A673 (cell line): ENCODE data around the gene GAPDH. TPM values are rescaled to one million over a fixed set of nuclear protein-coding genes. Genes with fewer than 3 reads are reported as not detected.

Experiments
- BruUV-seq: library from RNA; stranded (reverse); fragments of 400-500 nt; replicated peaks from 2 replicates; lab custom pipeline; 2021; lab: Mats Ljungman, UMichigan
- CTCF ChIA-PET: fragments of 300-600 bp; sonication (Branson Sonifier 250); formaldehyde crosslinking; loops from one replicate; lab custom pipeline; 2022; ENCODE audit warnings: antibody characterized with exemption; lab: Charles Lee
- POLR2A ChIA-PET: fragments of 300-600 bp; sonication (Branson Sonifier 250); formaldehyde crosslinking; loops from one replicate; lab custom pipeline; 2022; ENCODE audit warnings: antibody characterized with exemption; ENCODE audit not compliant: low non-redundant PET; lab: Charles Lee
- DNase-seq: peaks from one replicate; pipeline ENCODE4 v3.0.0-alpha.2; 2015; ENCODE audit warnings: low spot score
- H3K27ac ChIP-seq: fragments of 200-600 bp; sonication (generic); 2 replicates; pipeline ENCODE4 v1.5.1; 2016; ENCODE audit warnings: mixed run types, low read depth, mild to moderate bottlenecking, mixed read lengths, antibody characterized with exemption, low read length; ENCODE audit not compliant: poor library complexity, severe bottlenecking
- H3K27me3 ChIP-seq: fragments of 200-600 bp; sonication (generic); replicated peaks from 2 replicates; pipeline ENCODE4 v1.6.1; 2017; ENCODE audit warnings: mixed run types, low read depth, mild to moderate bottlenecking, mixed read lengths, antibody characterized with exemption, low read length; ENCODE audit not compliant: insufficient read depth, poor library complexity
- H3K36me3 ChIP-seq: fragments of 200-600 bp; sonication (generic); 2 replicates; pipeline ENCODE4 v1.6.1; 2016; ENCODE audit warnings: mixed run types, mild to moderate bottlenecking, mixed read lengths, antibody characterized with exemption, low read length; ENCODE audit not compliant: insufficient read depth, poor library complexity, severe bottlenecking
- H3K4me1 ChIP-seq: fragments of 200-600 bp; sonication (generic); 2 replicates; pipeline ENCODE4 v1.6.1; 2017; ENCODE audit warnings: mixed run types, mild to moderate bottlenecking, mixed read lengths, antibody characterized with exemption, low read length; ENCODE audit not compliant: insufficient read depth, poor library complexity, severe bottlenecking
- H3K4me3 ChIP-seq: fragments of 200-600 bp; sonication (generic); 2 replicates; pipeline ENCODE4 v1.5.1; 2016; ENCODE audit warnings: low read depth, mixed run types, mild to moderate bottlenecking, mixed read lengths, low read length; ENCODE audit not compliant: poor library complexity, severe bottlenecking
- H3K9me3 ChIP-seq: fragments of 200-600 bp; sonication (generic); 2 replicates; pipeline ENCODE4 v1.6.1; 2016; ENCODE audit warnings: mixed run types, low read depth, mild to moderate bottlenecking, mixed read lengths, antibody characterized with exemption, low read length; ENCODE audit not compliant: poor library complexity, severe bottlenecking
- CTCF ChIP-seq: fragments of 300-800, 200-600 bp; sonication (generic); conservative IDR thresholded peaks from 2 replicates; pipeline ENCODE4 v1.5.1; 2017; ENCODE audit warnings: low read depth, mild to moderate bottlenecking, antibody characterized with exemption, low read length, moderate library complexity, mixed read lengths
- EZH2 ChIP-seq: fragments of 200-600 bp; sonication (generic); IDR thresholded peaks from 2 replicates; pipeline ENCODE4 v1.6.1; 2017; ENCODE audit warnings: borderline replicate concordance, low read depth, mild to moderate bottlenecking, mixed read lengths, antibody characterized with exemption, low read length; ENCODE audit not compliant: poor library complexity, severe bottlenecking
- intact Hi-C: fragments of 100-400 bp; cut with micrococcal nuclease; formaldehyde crosslinking; loops from one replicate; pipeline ENCODE4 v1.10.0; 2022; ENCODE audit not compliant: unreplicated experiment
- total RNA-seq: library from RNA; stranded (reverse); gene quantifications from 2 replicates; pipeline ENCODE4 v1.2.3, GENCODE V29; 2021

Gene GAPDH
- total RNA-seq, 1 experiment from 2014 or later: 5,657 TPM

DNA sequence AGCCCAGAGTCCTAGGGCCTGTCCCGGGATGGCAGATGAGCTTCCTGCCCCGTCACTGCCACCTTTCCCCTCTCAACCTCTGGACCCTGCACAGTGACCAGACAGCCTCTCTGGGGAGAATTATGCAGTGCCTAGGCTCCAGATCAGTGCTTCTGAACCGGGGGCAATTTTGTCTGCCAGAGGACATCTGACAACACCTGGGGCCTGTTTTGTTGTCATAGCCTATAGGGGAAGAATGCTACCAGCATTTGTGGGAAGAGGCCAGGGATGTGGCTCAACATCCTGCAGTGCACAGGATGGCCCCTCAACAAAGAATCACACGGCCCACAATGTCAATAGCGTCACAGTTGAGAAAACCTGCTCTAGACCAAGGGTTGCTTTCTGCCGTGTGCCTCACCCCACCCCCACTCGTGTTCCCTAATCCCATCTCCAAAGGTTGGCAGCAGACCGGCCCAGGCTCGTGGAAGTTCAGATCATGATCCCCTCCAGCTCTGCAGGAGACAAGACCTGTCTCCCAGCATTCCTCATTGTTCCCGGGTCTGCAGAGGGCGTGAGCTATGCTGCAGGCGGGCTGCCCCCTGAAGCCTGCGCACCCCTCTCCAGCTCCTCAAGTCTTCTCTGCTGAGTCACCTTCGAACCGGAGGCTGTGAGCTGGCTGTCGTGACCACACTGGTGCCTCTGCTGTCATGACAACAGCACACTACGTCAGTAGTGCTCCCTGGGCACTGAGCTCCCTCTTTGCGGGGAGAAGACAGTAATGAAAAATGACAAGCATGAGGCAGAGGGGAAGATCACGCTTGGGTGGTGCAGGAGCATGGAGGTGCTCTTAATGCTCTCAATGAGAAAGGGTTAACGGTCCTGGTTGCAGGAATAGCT, 2.0 kb upstream of the GAPDH start:
- peak overlapping the region; percentile 84 for H3K4me3 ChIP-seq
- BruUV-seq: TSS peak; percentile 55
- no peaks in the 10 kb centered on the region for H3K27me3 ChIP-seq
- ChIA-PET POLR2A (no interaction called here), CTCF (no interaction called here)
- H3K36me3 ChIP-seq: peaks cover 74% of the 10 kb centered on the region
- no peaks in the 10 kb centered on the region for H3K9me3 ChIP-seq
- DNase-seq: peak; percentile 86
- H3K27ac ChIP-seq: peak overlapping the region; percentile 96
- no peak for TF ChIP-seq CTCF
- intact Hi-C loops: no loop called here
- H3K4me1 ChIP-seq: peaks cover 35% of the 10 kb centered on the region

GRCh38 chr12:6532927-6533652, 1.2 kb upstream of the GAPDH start:
- intact Hi-C loops: no loop called here
- peak overlapping the region; percentile 84 for H3K4me3 ChIP-seq
- CTCF ChIA-PET: no interaction called here
- POLR2A ChIA-PET: no interaction called here
- H3K4me1 ChIP-seq: peaks cover 40% of the 10 kb centered on the region
- TF ChIP-seq CTCF: no peak
- no peak for TF ChIP-seq EZH2
- peak; percentile 88 for DNase-seq
- peak overlapping the region; percentile 96 for H3K27ac ChIP-seq
- H3K36me3 ChIP-seq: peaks cover 74% of the 10 kb centered on the region
- H3K27me3 ChIP-seq: no peaks in the 10 kb centered on the region
- H3K9me3 ChIP-seq: no peaks in the 10 kb centered on the region
- BruUV-seq: no TSS peak

- Histone ChIP-seq H3K9me3 (no peaks in the 10 kb centered on the region), H3K4me3 (peak overlapping the region; percentile 84), H3K4me1 (peaks cover 40% of the 10 kb centered on the region), H3K36me3 (peaks cover 74% of the 10 kb centered on the region), H3K27ac (peak overlapping the region; percentile 96), H3K27me3 (no peaks in the 10 kb centered on the region)
- intact Hi-C loops: no loop called here
- DNase-seq: no peak
- BruUV-seq: no TSS peak
- TF ChIP-seq EZH2 (no peak), CTCF (no peak)
- POLR2A ChIA-PET: interaction anchor here (0.6 to 1.0 kb wide), 15 partner anchors 12 to 228 kb away, joined by 3 to 18 read pairs (median 5); partner anchors contain the start of genes COPS7A, MRPL51 and ZNF384
- CTCF ChIA-PET: interaction anchor here (0.6 kb wide), 2 partner anchors 97 to 428 kb away, joined by 3 read pairs; no protein-coding TSS in a partner anchor
These were observed 729 bp upstream of the GAPDH start for GRCh38 chr12:6533653-6533922.
